HAP-1 (cell line): ENCODE measurements around the gene TGIF1.

Experiments
- DNase-seq, 2 experiments: peaks; one replicate each; pipeline ENCODE4 v3.0.0-alpha.2; 2016 to 2020; ENCODE audit warnings: low spot score in 2 of 2
- H3K27me3 ChIP-seq: fragments of 250-450 bp; sonication (Bioruptor Pico); 2 replicates; pipeline ENCODE4 v1.5.1; 2020; ENCODE audit warnings: low read depth, mild to moderate bottlenecking, moderate library complexity
- H3K36me3 ChIP-seq: fragments of 250-450 bp; sonication (Bioruptor Pico); replicated peaks from 2 replicates; pipeline ENCODE4 v1.5.1; 2020; ENCODE audit warnings: mild to moderate bottlenecking
- H3K4me1 ChIP-seq: fragments of 250-450 bp; sonication (Bioruptor Pico); 2 replicates; pipeline ENCODE4 v1.5.1; 2020; ENCODE audit warnings: mild to moderate bottlenecking
- H3K4me3 ChIP-seq: fragments of 250-450 bp; sonication (Bioruptor Pico); 2 replicates; pipeline ENCODE4 v1.5.1; 2020; ENCODE audit warnings: mild to moderate bottlenecking, moderate library complexity
- H3K9me3 ChIP-seq: fragments of 250-450 bp; sonication (Bioruptor Pico); 2 replicates; pipeline ENCODE4 v1.5.1; 2020; ENCODE audit warnings: mild to moderate bottlenecking, moderate library complexity
- in situ Hi-C: fragments of 300-500 bp; cut with MboI; formaldehyde crosslinking; loops from 3 replicates; pipeline ENCODE4 v1.14.3; 2020; ENCODE audit warnings: low sequenced_read_pairs, inconsistent platforms, mixed read lengths

TGIF1 gene

DNA sequence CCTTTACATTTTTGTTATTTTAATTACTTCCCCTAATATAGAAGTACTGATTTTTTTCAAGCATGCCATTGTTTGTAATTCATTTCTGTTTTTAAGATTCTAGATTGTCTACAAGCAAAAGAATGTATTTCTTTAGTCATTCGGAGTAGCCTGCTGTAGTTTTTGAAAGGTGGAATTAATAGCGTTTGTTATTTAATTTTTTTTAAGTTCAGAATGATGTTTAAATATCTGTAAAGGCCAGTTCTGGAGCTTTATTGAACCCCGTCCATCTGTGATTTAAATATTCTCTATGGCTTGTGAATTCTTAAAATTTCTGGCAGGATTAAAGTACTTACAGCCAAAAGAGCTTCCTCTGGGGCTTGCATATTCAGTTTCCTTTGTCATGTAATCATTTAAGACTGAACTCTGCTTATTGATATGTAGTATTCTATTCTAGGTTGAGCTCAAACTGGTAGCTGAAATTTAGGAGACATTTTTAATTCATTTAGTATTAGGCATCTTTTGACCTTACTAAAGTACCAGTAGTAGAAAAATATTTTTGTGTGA lies 5.2 kb downstream of the TGIF1 start:
- in situ Hi-C loops = loop anchor here (10.0 kb wide), 1 partner anchor 170 kb away; no protein-coding TSS in a partner anchor
- Histone ChIP-seq H3K36me3 (peaks cover 37% of the 10 kb centered on the region), H3K9me3 (no peaks in the 10 kb centered on the region), H3K4me1 (peaks cover 20% of the 10 kb centered on the region), H3K27me3 (no peaks in the 10 kb centered on the region), H3K4me3 (no peak overlapping the region)
- peak; percentile 26 to 99 for DNase-seq

DNA sequence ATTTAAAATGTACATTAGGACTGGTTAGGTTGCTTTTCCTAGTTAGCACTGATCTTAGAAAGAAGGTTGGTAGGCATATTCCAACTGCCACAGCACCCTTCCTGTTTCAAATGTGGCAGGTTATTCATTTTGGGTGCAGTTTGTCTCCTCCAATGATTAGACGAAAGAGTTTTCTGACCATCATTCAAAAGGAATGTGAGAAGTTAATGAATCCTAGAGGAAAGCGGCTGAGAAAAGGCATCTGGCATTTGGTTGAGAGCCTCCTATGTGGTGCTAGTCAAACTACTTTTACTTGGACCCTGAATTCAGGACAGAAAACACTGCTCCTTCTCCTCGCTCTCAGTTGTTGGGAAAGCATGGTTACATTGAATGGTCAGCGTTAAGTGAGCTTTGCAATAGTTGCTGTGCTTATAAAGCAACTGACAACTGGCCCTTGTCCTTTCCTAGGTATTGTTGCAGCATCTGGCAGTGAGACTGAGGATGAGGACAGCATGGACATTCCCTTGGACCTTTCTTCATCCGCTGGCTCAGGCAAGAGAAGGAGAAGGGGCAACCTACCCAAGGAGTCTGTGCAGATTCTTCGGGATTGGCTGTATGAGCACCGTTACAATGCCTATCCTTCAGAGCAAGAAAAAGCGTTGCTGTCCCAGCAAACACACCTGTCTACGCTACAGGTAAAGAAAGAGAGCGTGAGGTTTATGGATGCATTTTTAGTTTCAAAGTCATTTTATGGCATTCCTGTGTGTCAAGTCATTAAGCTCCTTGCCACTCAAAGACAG lies 6.1 kb downstream of the TGIF1 start:
- no peak for DNase-seq
- Histone ChIP-seq H3K36me3 (peaks cover 44% of the 10 kb centered on the region), H3K4me3 (no peak overlapping the region), H3K4me1 (peaks cover 20% of the 10 kb centered on the region), H3K9me3 (peaks cover 2% of the 10 kb centered on the region; the same call in 1 of the 2 replicates), H3K27me3 (no peaks in the 10 kb centered on the region)
- in situ Hi-C loops = loop anchor here (10.0 kb wide), 1 partner anchor 171 kb away; no protein-coding TSS in a partner anchor

DNA sequence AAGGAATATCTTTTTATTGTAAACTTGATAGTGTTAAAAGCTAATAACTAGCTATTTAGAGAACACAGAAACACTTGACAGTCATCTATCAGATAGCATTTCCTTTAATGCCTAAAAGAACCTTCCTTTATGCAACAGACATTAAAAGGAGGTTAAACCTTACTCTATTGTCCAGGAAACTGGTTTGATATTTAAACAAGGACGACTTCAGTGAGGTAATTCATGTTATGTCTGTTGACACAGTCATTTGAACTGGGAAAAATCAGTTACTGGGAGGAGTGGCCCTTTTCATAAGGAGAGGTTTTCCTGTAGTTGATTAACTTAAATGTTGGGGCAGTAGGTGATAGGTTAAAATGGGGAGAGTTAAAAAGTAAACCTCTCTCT lies 6.7 kb downstream of the TGIF1 start:
- peaks cover 20% of the 10 kb centered on the region for H3K4me1 ChIP-seq
- in situ Hi-C loops = loop anchor here (10.0 kb wide), 1 partner anchor 172 kb away; no protein-coding TSS in a partner anchor
- no peaks in the 10 kb centered on the region for H3K27me3 ChIP-seq
- peaks cover 44% of the 10 kb centered on the region for H3K36me3 ChIP-seq
- H3K9me3 ChIP-seq = peaks cover 5% of the 10 kb centered on the region; the same call in 1 of the 2 replicates
- H3K4me3 ChIP-seq = no peak overlapping the region
- DNase-seq = no peak

DNA sequence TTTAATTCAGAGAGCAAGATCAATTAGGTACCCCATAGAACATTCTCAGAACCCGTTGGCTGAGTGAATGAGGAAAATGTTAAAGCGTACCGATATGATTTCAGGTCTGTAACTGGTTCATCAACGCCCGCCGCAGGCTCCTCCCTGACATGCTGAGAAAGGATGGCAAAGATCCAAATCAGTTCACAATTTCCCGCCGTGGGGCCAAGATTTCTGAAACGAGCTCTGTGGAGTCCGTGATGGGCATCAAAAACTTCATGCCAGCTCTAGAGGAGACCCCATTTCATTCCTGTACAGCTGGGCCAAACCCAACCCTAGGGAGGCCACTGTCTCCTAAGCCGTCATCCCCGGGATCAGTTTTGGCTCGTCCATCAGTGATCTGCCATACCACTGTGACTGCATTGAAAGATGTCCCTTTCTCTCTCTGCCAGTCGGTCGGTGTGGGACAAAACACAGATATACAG lies 7.3 kb downstream of the TGIF1 start:
- in situ Hi-C loops = loop anchor here (10.0 kb wide), 1 partner anchor 172 kb away; no protein-coding TSS in a partner anchor
- no peak for DNase-seq
- peaks cover 20% of the 10 kb centered on the region for H3K4me1 ChIP-seq
- H3K9me3 ChIP-seq = peaks cover 5% of the 10 kb centered on the region; the same call in 1 of the 2 replicates
- H3K27me3 ChIP-seq = no peaks in the 10 kb centered on the region
- peaks cover 44% of the 10 kb centered on the region for H3K36me3 ChIP-seq
- H3K4me3 ChIP-seq = no peak overlapping the region

DNA sequence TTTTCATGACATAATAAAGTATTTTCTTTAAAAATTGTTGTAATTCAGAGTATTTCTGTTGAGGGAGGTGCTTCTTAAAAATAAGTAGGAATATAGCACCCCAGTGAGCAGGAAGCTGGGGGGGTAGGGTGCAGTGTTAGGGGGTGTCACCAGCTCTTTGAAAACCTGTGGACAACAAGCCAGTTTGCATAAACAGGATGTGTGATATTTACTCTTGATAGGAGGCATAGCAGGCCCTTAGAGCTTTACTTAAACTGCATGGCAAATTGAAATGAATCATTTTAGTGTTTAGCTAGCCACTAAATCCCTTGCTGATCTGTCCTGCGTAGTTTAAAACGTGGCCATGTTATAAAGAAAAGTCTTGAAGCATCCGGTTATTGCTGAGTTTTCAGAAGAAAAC lies 8.4 kb downstream of the TGIF1 start:
- Histone ChIP-seq H3K4me3 (no peak overlapping the region), H3K36me3 (peaks cover 44% of the 10 kb centered on the region), H3K9me3 (peaks cover 5% of the 10 kb centered on the region; the same call in 1 of the 2 replicates), H3K4me1 (peaks cover 28% of the 10 kb centered on the region), H3K27me3 (no peaks in the 10 kb centered on the region)
- in situ Hi-C loops = loop anchor here (10.0 kb wide), 1 partner anchor 174 kb away; no protein-coding TSS in a partner anchor
- DNase-seq = no peak

DNA sequence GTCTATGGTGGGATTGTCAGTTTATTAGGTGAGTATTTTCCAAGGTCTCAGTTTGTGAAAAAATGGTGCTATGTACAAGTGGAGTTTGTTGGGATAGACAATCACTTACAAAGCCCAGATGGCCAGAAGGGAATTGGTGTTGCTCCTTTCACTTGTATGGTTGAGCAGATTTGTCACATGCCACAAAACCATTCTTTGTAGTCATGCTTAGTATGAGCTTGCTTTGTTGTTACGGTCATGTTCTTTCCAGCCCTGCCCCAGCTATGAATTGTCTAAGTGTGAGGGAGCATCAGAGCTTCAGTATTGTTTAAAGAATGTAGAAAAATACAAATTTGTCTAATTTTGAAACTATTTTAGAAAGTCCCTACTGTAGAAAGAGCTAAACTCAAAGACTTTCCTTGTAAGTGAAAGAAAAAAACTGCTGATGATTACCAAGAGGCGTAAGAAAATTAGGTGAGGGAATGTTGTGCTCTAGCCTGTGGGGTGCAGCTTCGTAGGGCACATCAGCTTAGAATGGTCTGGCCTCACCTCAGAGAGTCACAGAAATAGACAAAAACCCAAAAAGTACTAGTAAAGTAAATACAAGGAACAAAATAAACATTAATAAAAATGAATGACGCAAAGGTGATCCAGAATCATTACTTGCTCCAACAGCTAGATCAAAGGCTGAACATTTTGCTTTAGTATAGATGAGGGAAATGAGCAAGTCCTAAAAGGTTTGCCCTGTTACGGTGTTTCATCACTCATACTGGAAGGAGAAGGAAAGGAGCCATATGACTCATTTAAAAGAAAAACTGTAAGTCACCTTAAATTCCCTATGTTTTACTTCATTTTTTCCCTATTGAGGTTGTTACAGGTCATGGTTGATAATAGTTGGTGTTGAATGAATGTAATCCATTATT lies 9.2 kb downstream of the TGIF1 start:
- DNase-seq = no peak
- H3K9me3 ChIP-seq = peaks cover 5% of the 10 kb centered on the region; the same call in 1 of the 2 replicates
- no peaks in the 10 kb centered on the region for H3K27me3 ChIP-seq
- H3K36me3 ChIP-seq = peaks cover 44% of the 10 kb centered on the region
- in situ Hi-C loops = loop anchor here (10.0 kb wide), 1 partner anchor 174 kb away; no protein-coding TSS in a partner anchor
- peaks cover 22% of the 10 kb centered on the region for H3K4me1 ChIP-seq
- no peak overlapping the region for H3K4me3 ChIP-seq

DNA sequence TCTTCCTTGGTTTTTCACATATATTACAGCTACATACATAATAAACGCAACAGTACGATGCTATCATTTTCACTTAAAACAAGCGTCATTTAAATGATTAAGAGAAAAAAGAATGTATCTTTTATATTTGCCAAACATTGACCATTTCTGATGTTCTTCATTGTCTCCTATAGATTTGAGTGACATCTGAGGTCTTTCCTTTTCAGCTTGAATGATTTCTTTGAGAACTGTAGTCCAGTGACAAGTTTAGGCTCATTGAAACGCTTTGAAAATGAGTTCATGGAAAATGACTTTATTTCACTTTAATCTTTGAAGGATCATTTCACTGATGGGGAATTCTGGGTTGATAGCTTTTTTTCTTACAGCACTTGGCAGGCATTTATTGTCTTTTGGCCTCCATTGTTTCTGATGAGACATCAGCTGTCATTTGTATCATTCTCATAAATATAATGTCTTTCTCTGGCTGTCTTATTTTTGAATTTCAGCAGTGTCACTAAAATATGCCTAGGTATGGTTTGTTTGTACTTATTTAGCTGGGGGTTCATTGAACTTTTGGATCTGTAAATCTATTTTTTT lies 10.9 kb downstream of the TGIF1 start:
- in situ Hi-C loops = no loop called here
- H3K36me3 ChIP-seq = peaks cover 44% of the 10 kb centered on the region
- H3K4me1 ChIP-seq = peaks cover 13% of the 10 kb centered on the region
- peaks cover 5% of the 10 kb centered on the region; the same call in 1 of the 2 replicates for H3K9me3 ChIP-seq
- H3K27me3 ChIP-seq = no peaks in the 10 kb centered on the region
- DNase-seq = no peak
- no peak overlapping the region for H3K4me3 ChIP-seq

DNA sequence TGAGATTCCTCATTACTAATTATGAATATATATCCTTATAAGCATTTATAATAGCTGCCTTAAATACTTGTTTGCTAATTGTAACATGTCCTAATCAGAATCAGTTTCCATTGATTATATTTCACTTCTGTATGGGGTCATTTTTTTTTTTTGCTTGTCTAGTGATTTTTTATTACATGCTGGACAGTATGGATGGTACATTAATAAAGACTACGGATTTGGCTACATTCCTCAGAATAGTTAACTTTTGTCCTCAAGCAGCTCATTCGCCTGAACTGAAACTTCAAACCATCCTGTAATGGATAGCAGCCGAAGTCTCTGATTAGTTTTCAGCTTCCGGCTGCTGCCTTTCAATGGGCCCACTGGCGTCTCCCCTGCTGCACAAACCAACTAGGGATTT lies 11.7 kb downstream of the TGIF1 start:
- in situ Hi-C loops = no loop called here
- Histone ChIP-seq H3K4me3 (no peak overlapping the region), H3K4me1 (peaks cover 7% of the 10 kb centered on the region; the same call in 1 of the 2 replicates), H3K9me3 (peaks cover 5% of the 10 kb centered on the region; the same call in 1 of the 2 replicates), H3K36me3 (peaks cover 37% of the 10 kb centered on the region), H3K27me3 (no peaks in the 10 kb centered on the region)
- no peak for DNase-seq

DNA sequence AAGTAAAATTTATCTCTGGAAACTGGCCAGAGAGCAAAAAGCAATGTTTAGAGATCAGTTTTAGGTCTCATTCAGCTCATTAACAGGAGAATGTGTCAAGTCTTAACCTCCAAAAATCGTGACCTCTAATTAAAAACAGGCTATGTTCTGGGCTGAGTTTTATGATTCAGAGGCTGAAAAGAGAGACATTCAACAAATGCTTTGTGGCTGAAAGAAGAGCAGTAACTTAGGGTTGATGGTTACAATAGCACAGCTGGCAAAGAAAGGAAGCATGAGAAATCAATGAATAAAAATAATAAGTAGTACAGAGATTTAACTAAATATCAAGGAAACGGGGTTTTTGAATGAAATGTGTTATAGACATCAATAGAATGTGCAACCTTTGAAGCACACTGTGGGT lies 13.1 kb downstream of the TGIF1 start:
- in situ Hi-C loops = no loop called here
- no peak overlapping the region for H3K4me3 ChIP-seq
- H3K27me3 ChIP-seq = no peaks in the 10 kb centered on the region
- peaks cover 7% of the 10 kb centered on the region; the same call in 1 of the 2 replicates for H3K4me1 ChIP-seq
- peak in 1 of 2 experiments; percentile 54 for DNase-seq
- peaks cover 5% of the 10 kb centered on the region; the same call in 1 of the 2 replicates for H3K9me3 ChIP-seq
- H3K36me3 ChIP-seq = peaks cover 23% of the 10 kb centered on the region

DNA sequence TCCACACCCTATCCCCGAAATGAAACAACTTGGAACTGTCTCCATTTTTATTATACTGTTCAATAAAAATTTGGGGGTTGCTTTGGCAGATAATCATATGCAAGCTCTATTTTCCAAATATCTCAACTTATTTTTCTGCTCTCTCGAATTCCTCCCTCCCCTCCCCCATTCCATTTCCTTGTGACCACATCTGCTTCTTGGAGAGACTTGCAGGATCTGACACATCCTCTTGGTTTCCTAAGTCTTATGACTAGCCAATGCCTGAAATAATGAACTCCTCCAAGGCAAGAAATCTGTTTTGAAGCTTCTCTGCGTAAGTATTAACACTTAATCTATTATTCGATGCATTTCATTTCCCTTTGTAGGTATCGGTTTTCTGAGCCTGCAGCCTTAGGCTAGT lies 16.1 kb downstream of the TGIF1 start:
- H3K4me1 ChIP-seq = peaks cover 7% of the 10 kb centered on the region; the same call in 1 of the 2 replicates
- no peaks in the 10 kb centered on the region for H3K27me3 ChIP-seq
- 0 out of 2 replicates have a peak, but pooled peaks cover 4% of the 10 kb centered on the region for H3K9me3 ChIP-seq
- in situ Hi-C loops = no loop called here
- H3K36me3 ChIP-seq = no peaks in the 10 kb centered on the region
- no peak overlapping the region for H3K4me3 ChIP-seq
- DNase-seq = no peak

DNA sequence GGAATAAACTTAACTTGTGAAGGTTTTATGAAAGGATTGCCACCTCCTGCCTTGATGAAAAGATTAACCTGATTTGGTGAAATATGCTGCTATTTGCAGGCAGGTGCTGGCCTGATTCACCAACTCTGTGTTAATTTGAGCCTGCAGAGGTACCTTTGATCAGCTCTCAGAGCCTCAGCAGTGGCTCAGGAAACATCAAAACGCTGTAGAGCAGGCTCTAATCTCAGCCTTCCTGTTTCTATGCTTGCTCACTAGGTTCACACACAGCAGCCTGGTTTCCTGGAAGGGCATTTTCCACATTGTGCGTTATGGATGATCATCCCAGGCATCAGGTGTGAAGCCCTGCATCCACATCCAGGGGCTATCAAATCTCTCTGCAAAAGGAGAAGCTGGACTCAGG lies 16.9 kb downstream of the TGIF1 start:
- in situ Hi-C loops = no loop called here
- no peak for DNase-seq
- H3K27me3 ChIP-seq = no peaks in the 10 kb centered on the region

DNA sequence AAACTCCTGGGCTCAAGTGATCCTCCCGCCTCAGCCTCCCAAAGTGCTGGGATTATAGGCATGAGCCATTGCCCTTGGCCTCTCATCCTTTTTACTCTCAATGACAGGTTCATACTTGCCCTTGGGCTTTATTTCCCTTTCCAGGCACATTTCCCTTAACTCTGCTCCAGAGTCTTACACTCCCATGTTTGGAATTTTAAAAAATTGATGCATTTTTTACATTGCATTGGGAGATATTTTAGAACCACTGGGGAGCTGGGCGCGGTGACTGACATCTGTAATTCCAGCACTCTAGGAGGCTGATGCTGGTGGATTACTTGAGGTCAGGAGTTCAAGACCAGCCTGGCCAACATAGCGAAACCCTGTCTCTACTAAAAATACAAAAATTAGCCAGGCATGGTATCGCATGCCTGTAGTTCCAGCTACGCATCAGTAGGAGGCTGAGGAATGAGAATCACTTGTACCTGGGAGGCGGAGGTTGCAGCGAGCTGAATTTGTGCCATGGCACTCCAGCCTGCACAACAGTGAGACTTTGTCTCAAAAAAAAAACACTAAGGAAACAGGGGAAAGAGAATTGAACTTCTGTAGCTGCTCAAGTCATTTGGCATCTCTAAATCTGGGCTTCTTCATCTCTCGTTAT lies 18.2 kb downstream of the TGIF1 start:
- no peak overlapping the region for H3K4me3 ChIP-seq
- DNase-seq = no peak
- H3K9me3 ChIP-seq = no peaks in the 10 kb centered on the region
- H3K4me1 ChIP-seq = peaks cover 2% of the 10 kb centered on the region; the same call in 1 of the 2 replicates
- in situ Hi-C loops = no loop called here
- H3K27me3 ChIP-seq = no peaks in the 10 kb centered on the region
- H3K36me3 ChIP-seq = no peaks in the 10 kb centered on the region

More for the DNA sequence above, 16.9 kb downstream of the TGIF1 start:
- Histone ChIP-seq H3K36me3 (no peaks in the 10 kb centered on the region), H3K4me1 (peaks cover 7% of the 10 kb centered on the region; the same call in 1 of the 2 replicates), H3K4me3 (no peak overlapping the region), H3K9me3 (no peaks in the 10 kb centered on the region)
